Measurements from ENCODE around the gene FBLN1.

Gene FBLN1

DNA sequence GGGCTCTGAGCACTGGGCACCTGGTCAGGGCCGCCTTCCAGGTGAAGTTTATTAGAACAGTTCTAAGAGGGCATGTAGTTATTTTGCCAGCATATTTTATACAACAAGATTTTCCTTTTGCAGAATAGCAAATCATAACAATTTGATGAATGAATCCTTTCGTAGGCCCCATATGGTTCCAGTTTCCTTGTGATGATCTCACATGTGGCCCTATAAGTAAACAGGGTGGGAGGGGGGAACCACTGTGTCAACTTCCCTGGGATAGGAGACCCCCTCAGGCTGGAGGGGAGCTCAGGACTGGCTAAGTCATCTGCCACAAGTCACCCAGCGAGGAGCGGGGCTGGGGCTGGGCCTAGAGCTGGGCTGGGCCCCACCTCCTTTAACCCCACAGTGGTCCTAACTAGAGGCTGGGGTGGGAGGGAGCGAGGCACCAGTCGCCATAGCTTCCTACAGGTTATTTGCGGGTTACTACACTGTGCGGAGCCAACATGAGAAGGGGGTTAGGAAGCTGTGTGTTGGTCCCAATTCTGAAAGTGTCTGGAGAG lies 4.2 kb downstream of the FBLN1 start:
- H3K27ac ChIP-seq = no peak overlapping the region
- H3K9me3 ChIP-seq = no peaks in the 10 kb centered on the region
- H3K36me3 ChIP-seq = no peaks in the 10 kb centered on the region
- no peaks in the 10 kb centered on the region for H3K4me1 ChIP-seq (ENCODE audit: control insufficient read depth in 1 of 2, insufficient read depth in 1 of 2, low read depth in 1 of 2, low read length in 1 of 2)
- no peak overlapping the region for H3K4me3 ChIP-seq (ENCODE audit: low read depth in 1 of 2, low read length in 1 of 2)
- TF ChIP-seq, protein P1, sequence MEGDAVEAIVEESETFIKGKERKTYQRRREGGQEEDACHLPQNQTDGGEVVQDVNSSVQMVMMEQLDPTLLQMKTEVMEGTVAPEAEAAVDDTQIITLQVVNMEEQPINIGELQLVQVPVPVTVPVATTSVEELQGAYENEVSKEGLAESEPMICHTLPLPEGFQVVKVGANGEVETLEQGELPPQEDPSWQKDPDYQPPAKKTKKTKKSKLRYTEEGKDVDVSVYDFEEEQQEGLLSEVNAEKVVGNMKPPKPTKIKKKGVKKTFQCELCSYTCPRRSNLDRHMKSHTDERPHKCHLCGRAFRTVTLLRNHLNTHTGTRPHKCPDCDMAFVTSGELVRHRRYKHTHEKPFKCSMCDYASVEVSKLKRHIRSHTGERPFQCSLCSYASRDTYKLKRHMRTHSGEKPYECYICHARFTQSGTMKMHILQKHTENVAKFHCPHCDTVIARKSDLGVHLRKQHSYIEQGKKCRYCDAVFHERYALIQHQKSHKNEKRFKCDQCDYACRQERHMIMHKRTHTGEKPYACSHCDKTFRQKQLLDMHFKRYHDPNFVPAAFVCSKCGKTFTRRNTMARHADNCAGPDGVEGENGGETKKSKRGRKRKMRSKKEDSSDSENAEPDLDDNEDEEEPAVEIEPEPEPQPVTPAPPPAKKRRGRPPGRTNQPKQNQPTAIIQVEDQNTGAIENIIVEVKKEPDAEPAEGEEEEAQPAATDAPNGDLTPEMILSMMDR (IDR thresholded peaks at IDR 0.05) = no peak
- H3K27me3 ChIP-seq = peaks cover 55% of the 10 kb centered on the region

DNA sequence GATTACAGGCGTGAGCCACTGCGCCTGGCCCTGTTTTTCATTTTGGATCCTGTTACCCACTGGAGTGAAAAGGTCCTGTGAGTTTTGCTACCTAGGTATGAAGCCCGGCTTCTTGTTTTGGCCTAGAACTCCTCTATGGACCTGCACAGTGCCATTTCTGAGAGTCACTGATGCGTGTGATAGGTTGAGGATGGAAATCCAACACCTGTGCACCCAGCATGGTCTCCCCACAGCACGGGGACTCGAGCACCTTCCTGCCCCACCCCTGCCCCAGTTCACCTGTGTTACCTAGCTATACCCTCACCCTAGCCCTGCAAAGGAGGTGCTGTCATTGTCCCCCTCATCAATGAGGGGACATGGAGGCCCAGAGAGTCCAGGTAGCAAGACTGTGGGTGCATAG lies 5.1 kb downstream of the FBLN1 start:
- TF ChIP-seq, protein P1 (IDR thresholded peaks at IDR 0.05) = no peak
- H3K27me3 ChIP-seq = peaks cover 45% of the 10 kb centered on the region
- no peaks in the 10 kb centered on the region for H3K4me1 ChIP-seq (ENCODE audit: control insufficient read depth in 1 of 2, insufficient read depth in 1 of 2, low read depth in 1 of 2, low read length in 1 of 2)

GRCh38 chr22:45508814-45509213 lies 6.1 kb downstream of the FBLN1 start:
- Histone ChIP-seq H3K4me1 (ENCODE audit: control insufficient read depth in 1 of 2, insufficient read depth in 1 of 2, low read depth in 1 of 2, low read length in 1 of 2) (no peaks in the 10 kb centered on the region), H3K27me3 (peaks cover 35% of the 10 kb centered on the region), H3K4me3 (ENCODE audit: low read depth in 1 of 2, low read length in 1 of 2) (no peak overlapping the region), H3K9me3 (no peaks in the 10 kb centered on the region), H3K27ac (no peak overlapping the region), H3K36me3 (no peaks in the 10 kb centered on the region)
- TF ChIP-seq, protein P1 (IDR thresholded peaks at IDR 0.05) = no peak

More for the DNA sequence above, 5.1 kb downstream of the FBLN1 start:
- Histone ChIP-seq H3K4me3 (ENCODE audit: low read depth in 1 of 2, low read length in 1 of 2) (no peak overlapping the region), H3K27ac (no peak overlapping the region), H3K9me3 (no peaks in the 10 kb centered on the region), H3K36me3 (no peaks in the 10 kb centered on the region)

DNA sequence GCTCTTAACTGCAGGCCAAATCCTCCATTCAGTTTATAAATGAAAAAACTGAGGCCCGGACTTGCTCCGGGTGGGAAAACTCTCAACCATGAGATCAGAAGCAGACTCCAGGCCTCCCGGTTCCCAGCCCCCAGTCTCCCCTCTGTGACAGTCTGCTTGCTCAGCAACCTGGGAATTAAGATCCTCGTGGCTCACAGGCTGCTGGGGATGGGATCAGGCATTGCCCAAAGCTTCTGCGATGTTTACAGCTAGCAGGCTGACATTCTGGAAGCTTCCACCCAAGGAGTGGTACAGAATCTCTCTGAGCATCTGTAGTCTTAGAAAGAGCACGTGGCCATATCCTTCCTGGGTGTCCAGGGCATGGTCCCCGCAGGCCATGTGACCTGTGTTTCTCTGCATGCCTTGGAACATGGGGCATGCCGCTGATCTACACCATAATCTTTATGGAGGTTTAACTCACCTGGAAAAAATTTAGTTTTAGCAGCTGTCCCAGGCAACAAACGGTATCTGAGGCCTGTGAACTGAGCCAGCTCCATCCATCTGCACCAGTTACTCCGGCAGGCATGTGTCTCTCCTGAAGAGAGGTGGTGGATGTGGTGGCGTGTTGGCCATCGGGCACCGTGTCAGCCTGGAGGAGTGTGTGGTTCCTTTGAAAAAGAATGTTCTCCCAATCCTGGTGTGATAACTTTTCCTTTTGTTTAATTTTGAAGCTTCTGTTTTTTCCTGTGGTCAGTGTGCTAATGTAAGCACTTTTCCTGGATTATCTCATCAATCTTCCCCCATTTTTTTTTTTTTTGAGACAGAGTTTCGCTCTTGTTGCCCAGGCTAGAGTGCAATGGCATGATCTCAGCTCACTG lies 7.9 kb downstream of the FBLN1 start:
- TF ChIP-seq, protein P1 (IDR thresholded peaks at IDR 0.05) = no peak
- H3K27me3 ChIP-seq = peaks cover 17% of the 10 kb centered on the region

GRCh38 chr22:45511847-45512261 lies 9.2 kb downstream of the FBLN1 start:
- H3K4me1 ChIP-seq (ENCODE audit: control insufficient read depth in 1 of 2, insufficient read depth in 1 of 2, low read depth in 1 of 2, low read length in 1 of 2) = no peaks in the 10 kb centered on the region
- H3K4me3 ChIP-seq (ENCODE audit: low read depth in 1 of 2, low read length in 1 of 2) = no peak overlapping the region
- no peak overlapping the region for H3K27ac ChIP-seq
- H3K9me3 ChIP-seq = no peaks in the 10 kb centered on the region
- TF ChIP-seq, protein P1 (IDR thresholded peaks at IDR 0.05) = no peak
- H3K36me3 ChIP-seq = no peaks in the 10 kb centered on the region
- H3K27me3 ChIP-seq = peaks cover 5% of the 10 kb centered on the region

More for the DNA sequence above, 7.9 kb downstream of the FBLN1 start:
- Histone ChIP-seq H3K27ac (no peak overlapping the region), H3K9me3 (no peaks in the 10 kb centered on the region), H3K4me3 (ENCODE audit: low read depth in 1 of 2, low read length in 1 of 2) (no peak overlapping the region), H3K36me3 (no peaks in the 10 kb centered on the region), H3K4me1 (ENCODE audit: control insufficient read depth in 1 of 2, insufficient read depth in 1 of 2, low read depth in 1 of 2, low read length in 1 of 2) (no peaks in the 10 kb centered on the region)

Data from neutrophil (primary cell).